Skeletal muscle tissue (tissue), 4 donors: ENCODE results near the gene IFT20. TPM values are rescaled to one million over a fixed set of nuclear protein-coding genes. Genes with fewer than 3 reads are reported as not detected.
"Not testable (repeated sequence)": the region's sequence is repeated elsewhere in the genome, so short reads cannot be mapped to it uniquely, and the experiment has no call there.

Experiments used
- H3K27ac ChIP-seq: one replicate; pipeline ENCODE4 v1.7.0; 2013; ENCODE audit warnings: mild to moderate bottlenecking, low read depth, low read length, inconsistent platforms
- H3K27me3 ChIP-seq, 3 donors: one replicate each; pipeline ENCODE4 v1.7.0; 2013; ENCODE audit warnings: low read length in 3 of 3; ENCODE audit not compliant: control insufficient read depth in 3 of 3, insufficient read depth in 3 of 3
- H3K36me3 ChIP-seq, 3 donors: one replicate each; pipeline ENCODE4 v1.7.0; 2013; ENCODE audit warnings: low read length in 3 of 3; ENCODE audit not compliant: control insufficient read depth in 3 of 3, insufficient read depth in 3 of 3
- H3K4me1 ChIP-seq, 3 donors: one replicate each; pipeline ENCODE4 v1.7.0; 2013; ENCODE audit warnings: low read length in 3 of 3, mild to moderate bottlenecking in 3 of 3; ENCODE audit not compliant: control insufficient read depth in 3 of 3, insufficient read depth in 3 of 3
- H3K4me3 ChIP-seq, 3 donors: one replicate each; pipeline ENCODE4 v1.7.0; 2013; ENCODE audit warnings: low read length in 3 of 3
- H3K9ac ChIP-seq, 3 donors: one replicate each; pipeline ENCODE4 v1.7.0; 2013; ENCODE audit warnings: low read length in 3 of 3, mild to moderate bottlenecking in 3 of 3, moderate library complexity in 2 of 3, low read depth in 1 of 3
- H3K9me3 ChIP-seq, 3 donors: one replicate each; pipeline ENCODE4 v1.7.0; 2013; ENCODE audit warnings: low read length in 3 of 3; ENCODE audit not compliant: control insufficient read depth in 3 of 3
- total RNA-seq: library from RNA; depleted of rRNA; stranded (reverse); fragments of >200 nt; gene quantifications from one replicate; pipeline ENCODE4 v1.2.3, GENCODE V29; 2014
- donor health status: Osteomylitis.

Gene IFT20
- total RNA-seq, 1 donor from 2014 or later = 19.8 TPM

GRCh38 chr17:28345419-28346198 lies 10.3 kb upstream of the IFT20 start:
- H3K36me3 ChIP-seq = peaks cover 85 to 94% (median 93%) of the 10 kb centered on the region in 3 donors
- no peak overlapping the region for H3K4me3 ChIP-seq
- H3K27ac ChIP-seq = no peak overlapping the region
- H3K27me3 ChIP-seq = no peaks in the 10 kb centered on the region
- peaks cover 3 to 35% (median 23%) of the 10 kb centered on the region in 3 donors for H3K4me1 ChIP-seq
- no peaks in the 10 kb centered on the region for H3K9me3 ChIP-seq
- peak overlapping the region in 1 of 3 donors; percentile 5 for H3K9ac ChIP-seq

- H3K4me3 ChIP-seq = no peak overlapping the region
- H3K9me3 ChIP-seq = no peaks in the 10 kb centered on the region
- H3K27me3 ChIP-seq = no peaks in the 10 kb centered on the region
- H3K9ac ChIP-seq = no peak overlapping the region
- H3K4me1 ChIP-seq = peaks cover 3 to 37% (median 23%) of the 10 kb centered on the region in 3 donors
- peaks cover 81 to 92% (median 89%) of the 10 kb centered on the region in 3 donors for H3K36me3 ChIP-seq
- H3K27ac ChIP-seq = no peak overlapping the region
Measured at GRCh38 chr17:28344435-28344901, 9.2 kb upstream of the IFT20 start.

GRCh38 chr17:28344011-28344410 lies 8.7 kb upstream of the IFT20 start:
- no peaks in the 10 kb centered on the region for H3K27me3 ChIP-seq
- H3K4me1 ChIP-seq = peaks cover 3 to 41% (median 23%) of the 10 kb centered on the region in 3 donors
- no peak overlapping the region for H3K27ac ChIP-seq
- peak overlapping the region in 1 of 3 donors; percentile 45 for H3K9ac ChIP-seq
- no peaks in the 10 kb centered on the region for H3K9me3 ChIP-seq
- no peak overlapping the region for H3K4me3 ChIP-seq
- H3K36me3 ChIP-seq = peaks cover 81 to 91% (median 85%) of the 10 kb centered on the region in 3 donors

GRCh38 chr17:28343491-28343932 lies 8.2 kb upstream of the IFT20 start:
- peaks cover 3 to 41% (median 23%) of the 10 kb centered on the region in 3 donors for H3K4me1 ChIP-seq
- H3K9ac ChIP-seq = peak overlapping the region in 1 of 3 donors; percentile 45
- no peaks in the 10 kb centered on the region for H3K27me3 ChIP-seq
- no peak overlapping the region for H3K4me3 ChIP-seq
- H3K9me3 ChIP-seq = no peaks in the 10 kb centered on the region
- no peak overlapping the region for H3K27ac ChIP-seq
- H3K36me3 ChIP-seq = peaks cover 77 to 86% (median 80%) of the 10 kb centered on the region in 3 donors

- Histone ChIP-seq H3K4me3 (no peak overlapping the region), H3K27ac (no peak overlapping the region), H3K27me3 (no peaks in the 10 kb centered on the region), H3K9me3 (no peaks in the 10 kb centered on the region), H3K36me3 (peaks cover 67 to 74% (median 69%) of the 10 kb centered on the region in 3 donors), H3K9ac (no peak overlapping the region), H3K4me1 (peaks cover 12 to 43% (median 26%) of the 10 kb centered on the region in 3 donors)
Measured at GRCh38 chr17:28342313-28342712, 7.0 kb upstream of the IFT20 start.

GRCh38 chr17:28341516-28341915 lies 6.2 kb upstream of the IFT20 start:
- no peak overlapping the region for H3K9ac ChIP-seq
- H3K4me1 ChIP-seq = peaks cover 20 to 43% (median 28%) of the 10 kb centered on the region in 3 donors
- no peaks in the 10 kb centered on the region for H3K27me3 ChIP-seq
- peaks cover 59 to 66% (median 64%) of the 10 kb centered on the region in 3 donors for H3K36me3 ChIP-seq
- H3K9me3 ChIP-seq = no peaks in the 10 kb centered on the region
- H3K27ac ChIP-seq = no peak overlapping the region
- H3K4me3 ChIP-seq = no peak overlapping the region

GRCh38 chr17:28340374-28340773 lies 5.1 kb upstream of the IFT20 start:
- Histone ChIP-seq H3K4me3 (no peak overlapping the region), H3K9me3 (no peaks in the 10 kb centered on the region), H3K9ac (no peak overlapping the region), H3K27me3 (no peaks in the 10 kb centered on the region), H3K36me3 (peaks cover 50 to 55% (median 54%) of the 10 kb centered on the region in 3 donors), H3K27ac (no peak overlapping the region), H3K4me1 (peaks cover 26 to 43% (median 27%) of the 10 kb centered on the region in 3 donors)

- Histone ChIP-seq H3K4me3 (peak overlapping the region in 1 of 3 donors; percentile 13), H3K9me3 (no peaks in the 10 kb centered on the region), H3K27me3 (no peaks in the 10 kb centered on the region), H3K27ac (no peak overlapping the region), H3K4me1 (peaks cover 29 to 42% (median 34%) of the 10 kb centered on the region in 3 donors), H3K36me3 (peaks cover 44 to 46% (median 44%) of the 10 kb centered on the region in 3 donors), H3K9ac (no peak overlapping the region)
Measured at GRCh38 chr17:28339431-28339830, 4.2 kb upstream of the IFT20 start.

- H3K9ac ChIP-seq = peak overlapping the region in 1 of 3 donors; percentile 41
- H3K4me3 ChIP-seq, H3K9me3 ChIP-seq, H3K27me3 ChIP-seq: not testable (repeated sequence)
- H3K4me1 ChIP-seq = peaks cover 35 to 44% (median 38%) of the 10 kb centered on the region in 3 donors
- peaks cover 37 to 40% (median 38%) of the 10 kb centered on the region in 3 donors for H3K36me3 ChIP-seq
- H3K27ac ChIP-seq = peak overlapping the region; percentile 95
Measured at GRCh38 chr17:28338769-28339212, 3.5 kb upstream of the IFT20 start.
